Renal cortical epithelial cell (primary cell): Measurements from ENCODE around the gene SLC34A3. TPM values are rescaled to one million over a fixed set of nuclear protein-coding genes. Genes with fewer than 3 reads are reported as not detected.

ENCODE experiments used
- DNase-seq: peaks from one replicate; pipeline ENCODE4 v3.0.0-alpha.2; 2011; ENCODE audit warnings: low read depth
- total RNA-seq: library from RNA; depleted of rRNA; stranded (reverse); fragments of >200 nt; gene quantifications from 2 replicates; pipeline ENCODE4 v1.2.3, GENCODE V29; 2014

The SLC34A3 gene
- not detected in 2 replicates for total RNA-seq

DNA sequence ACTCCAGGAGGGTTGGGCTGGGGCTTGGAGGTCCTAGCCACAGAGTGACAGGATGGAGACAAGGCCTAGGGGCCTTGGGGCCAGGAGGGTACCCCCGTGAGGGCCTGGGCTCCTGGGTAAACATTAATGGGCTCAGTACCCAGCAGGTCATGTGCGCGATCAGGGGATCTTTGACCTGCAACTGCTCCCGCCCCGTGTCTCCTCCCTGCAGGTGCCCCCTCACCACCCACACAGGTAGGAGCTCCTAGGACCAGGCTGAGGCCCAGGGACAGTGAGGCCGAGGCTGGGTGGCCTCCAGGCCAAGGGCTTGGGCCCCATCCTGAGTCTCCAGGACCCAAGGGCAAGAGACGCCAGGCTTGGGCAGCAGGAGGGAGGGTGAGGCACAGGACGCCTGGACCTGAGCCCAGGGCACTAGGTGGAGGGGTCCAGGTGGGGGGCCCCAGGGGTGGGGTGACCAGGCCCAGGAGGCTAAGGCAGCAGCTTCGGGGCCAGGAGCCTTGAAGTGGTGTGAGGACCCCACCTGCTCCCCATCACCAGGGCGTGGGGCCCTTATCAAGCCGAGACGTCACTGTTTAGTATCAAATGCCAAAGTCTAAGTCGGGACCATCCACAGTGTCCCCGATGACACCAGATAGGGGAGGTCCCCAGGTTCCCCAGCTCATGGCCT lies at the start of gene SLC34A3:
Gene SLC34A3, plus strand, starts transcription at position 197 of the 667 bp plus-strand sequence. CDS start 802 bp downstream, outside the sequence.
- no peak for DNase-seq

DNA sequence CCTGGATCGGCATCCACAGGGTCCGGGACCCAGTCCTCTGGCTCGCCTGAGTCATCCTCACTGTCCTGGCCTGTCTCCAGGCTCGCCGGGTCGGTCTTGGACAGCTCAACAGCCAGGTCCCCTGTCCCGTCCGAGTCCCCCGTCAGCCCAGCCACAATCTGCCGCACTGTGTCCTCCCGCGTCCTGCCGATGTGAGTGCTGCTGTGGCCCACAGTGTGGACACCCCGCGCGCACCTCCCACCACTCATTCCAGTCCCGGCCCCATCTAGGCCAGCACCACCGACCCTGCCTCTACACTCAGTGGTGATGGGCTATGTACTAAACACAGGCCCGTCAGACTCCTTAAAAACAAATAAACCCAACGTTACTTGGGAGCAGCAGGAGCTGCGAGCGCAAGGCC lies 49.0 kb upstream of the SLC34A3 start:
- no peak for DNase-seq

DNA sequence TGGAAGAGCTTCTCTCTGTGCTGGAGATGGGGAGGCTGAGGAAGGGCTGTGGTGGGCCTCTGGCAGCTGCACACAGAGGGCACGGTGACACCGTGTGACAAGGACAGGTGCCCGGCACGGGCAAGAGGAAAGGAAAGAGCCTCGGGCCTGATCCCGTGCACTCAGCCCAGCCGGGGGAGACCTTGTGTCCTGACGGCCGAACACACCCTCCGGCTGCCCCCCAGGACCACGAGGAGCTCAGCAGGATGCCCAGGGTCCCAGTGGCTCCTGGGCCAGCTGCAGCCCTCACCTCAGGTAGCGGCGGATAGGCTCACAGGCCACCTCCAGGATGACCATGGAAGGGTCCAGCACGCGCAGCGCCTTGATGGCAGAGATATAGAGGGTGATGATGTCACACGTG lies 47.9 kb upstream of the SLC34A3 start:
- DNase-seq = no peak

DNA sequence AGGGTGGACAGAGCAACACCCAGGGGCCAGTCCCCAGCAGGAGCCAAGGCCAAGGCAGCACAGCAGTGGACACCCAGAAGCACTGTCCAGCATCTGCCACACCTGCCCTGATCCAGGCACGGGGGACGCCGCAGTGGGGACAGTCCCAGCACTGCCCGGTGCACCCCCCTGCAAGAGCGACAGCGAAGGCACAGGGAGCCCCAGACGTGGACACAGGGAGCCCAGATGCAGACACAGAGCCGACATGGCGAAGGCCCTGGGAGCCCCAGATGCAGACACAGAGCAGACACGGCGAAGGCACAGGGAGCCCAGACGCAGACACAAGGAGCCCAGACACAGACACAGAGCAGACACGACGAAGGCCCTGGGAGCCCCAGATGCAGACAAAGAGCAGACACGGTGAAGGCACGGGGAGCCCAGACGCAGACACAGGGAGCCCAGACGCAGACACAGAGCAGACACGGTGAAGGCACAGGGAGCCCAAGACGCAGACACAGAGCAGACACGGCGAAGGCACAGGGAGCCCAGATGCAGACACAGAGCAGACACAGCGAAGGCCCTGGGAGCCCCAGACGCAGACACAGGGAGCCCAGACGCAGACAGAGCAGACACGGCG lies 46.6 kb upstream of the SLC34A3 start:
- DNase-seq = no peak

DNA sequence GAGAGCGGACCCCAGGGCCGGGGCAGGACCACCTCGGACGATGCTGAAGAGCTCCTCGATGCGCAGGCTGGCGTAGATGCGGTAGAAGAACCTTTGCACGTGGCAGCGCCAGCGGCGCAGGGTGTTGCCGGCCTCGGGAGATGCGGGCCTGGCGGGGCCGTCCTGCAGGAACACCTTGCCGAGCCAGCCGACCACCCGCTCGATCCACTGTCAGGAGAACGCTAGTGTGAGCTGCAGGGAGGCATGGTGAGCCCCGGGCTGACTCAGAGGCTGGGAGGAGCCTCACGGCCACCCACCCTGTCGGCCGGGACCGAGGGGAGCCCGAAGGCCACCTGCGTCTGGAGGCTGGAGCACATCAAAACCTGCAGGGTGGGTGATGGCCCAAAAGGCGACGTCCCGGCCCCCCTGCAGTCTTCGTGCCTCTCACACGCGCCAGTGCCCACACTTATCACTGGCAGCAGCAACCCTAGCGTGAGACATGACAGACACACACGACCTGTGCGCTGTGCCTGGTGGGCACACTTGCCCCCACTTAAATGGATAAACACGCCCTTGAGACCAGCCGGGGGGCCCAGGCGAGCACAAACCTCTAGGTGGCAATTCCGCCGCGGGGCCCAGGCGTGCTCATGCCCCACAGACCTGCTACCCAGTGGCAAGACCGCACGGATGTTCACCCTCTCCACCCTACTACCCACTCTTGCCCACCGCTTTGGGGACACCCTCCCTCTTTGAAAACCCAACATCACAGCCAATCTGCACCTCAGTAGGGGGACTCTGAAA lies 45.6 kb upstream of the SLC34A3 start:
- DNase-seq = no peak

DNA sequence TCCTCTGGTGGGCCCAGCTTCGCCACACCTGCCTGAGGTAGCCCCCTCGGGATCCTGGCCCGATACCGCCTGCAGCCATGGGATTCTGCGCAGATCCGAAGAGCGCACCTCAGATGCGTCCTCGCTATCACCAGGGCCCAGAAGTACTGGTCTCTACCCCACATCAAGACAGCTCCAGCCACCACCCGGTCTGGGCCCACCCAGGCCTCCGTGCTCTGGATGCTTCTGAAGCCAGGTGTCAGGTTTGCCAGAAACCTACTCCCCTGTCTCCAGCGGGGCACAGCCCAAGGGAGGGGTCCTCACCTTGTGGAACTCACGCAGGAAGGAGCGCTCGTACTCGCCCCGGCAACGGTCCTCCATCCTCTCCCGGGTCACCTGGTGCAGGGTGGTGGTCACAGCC lies 44.8 kb upstream of the SLC34A3 start:
- DNase-seq = no peak

DNA sequence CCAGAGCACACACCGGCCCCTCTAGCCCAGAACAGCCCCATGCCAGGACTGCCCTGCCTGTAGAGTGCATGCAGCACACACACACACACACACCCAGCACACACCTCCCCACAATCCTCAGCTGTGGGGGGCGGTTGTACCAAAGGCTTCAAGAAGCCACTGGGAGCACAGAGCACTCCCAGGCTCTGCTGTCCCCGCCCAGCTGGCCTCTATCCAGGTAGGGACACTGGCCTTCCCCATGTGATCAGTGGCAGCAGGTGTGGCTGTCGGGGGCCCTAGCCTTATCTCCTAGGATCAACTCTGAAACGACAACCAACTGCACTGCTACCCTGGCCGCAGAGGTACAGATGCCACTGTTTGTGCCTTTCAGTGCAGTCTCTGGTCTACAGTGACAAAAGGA lies 44.3 kb upstream of the SLC34A3 start:
- DNase-seq = no peak

DNA sequence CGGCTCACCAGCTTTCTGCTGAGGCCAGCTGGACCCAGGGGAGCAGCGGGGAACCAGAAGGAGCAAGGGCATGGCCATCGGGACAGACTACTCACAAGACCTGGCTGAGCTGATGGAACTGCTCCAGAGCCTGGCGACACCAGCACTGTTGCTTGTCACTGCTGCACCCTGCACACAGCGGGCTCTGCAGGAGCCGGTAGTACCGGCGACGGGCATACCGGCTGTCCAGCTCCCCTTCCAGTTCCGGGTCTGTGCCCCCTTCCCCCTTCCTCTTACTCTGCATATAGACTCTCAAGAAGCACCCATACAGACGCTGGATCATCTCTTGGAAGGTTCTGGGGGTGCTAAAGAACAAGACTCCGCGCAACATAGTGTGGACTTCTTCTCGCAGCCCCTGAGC lies 43.3 kb upstream of the SLC34A3 start:
- DNase-seq = no peak

DNA sequence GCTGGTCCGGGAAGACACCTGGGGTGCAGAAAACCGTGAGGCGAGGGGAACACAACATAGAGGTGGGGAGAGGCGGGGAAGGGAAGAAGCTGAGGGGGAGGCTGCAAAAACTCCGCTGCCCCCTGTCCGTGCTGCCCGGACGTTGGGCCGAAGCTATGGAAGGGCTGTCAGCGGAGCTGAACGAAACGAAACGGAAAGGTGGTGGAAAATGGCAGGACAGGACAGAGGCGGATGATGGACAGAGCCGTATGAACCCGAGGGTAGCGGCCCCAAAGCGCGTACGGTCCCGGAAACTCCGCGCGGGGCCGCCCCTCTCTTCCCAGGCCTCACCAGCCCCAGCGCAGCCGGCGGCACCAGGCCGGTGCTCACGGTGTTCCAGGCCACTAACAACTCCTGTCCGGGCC lies 42.6 kb upstream of the SLC34A3 start:
- no peak for DNase-seq

DNA sequence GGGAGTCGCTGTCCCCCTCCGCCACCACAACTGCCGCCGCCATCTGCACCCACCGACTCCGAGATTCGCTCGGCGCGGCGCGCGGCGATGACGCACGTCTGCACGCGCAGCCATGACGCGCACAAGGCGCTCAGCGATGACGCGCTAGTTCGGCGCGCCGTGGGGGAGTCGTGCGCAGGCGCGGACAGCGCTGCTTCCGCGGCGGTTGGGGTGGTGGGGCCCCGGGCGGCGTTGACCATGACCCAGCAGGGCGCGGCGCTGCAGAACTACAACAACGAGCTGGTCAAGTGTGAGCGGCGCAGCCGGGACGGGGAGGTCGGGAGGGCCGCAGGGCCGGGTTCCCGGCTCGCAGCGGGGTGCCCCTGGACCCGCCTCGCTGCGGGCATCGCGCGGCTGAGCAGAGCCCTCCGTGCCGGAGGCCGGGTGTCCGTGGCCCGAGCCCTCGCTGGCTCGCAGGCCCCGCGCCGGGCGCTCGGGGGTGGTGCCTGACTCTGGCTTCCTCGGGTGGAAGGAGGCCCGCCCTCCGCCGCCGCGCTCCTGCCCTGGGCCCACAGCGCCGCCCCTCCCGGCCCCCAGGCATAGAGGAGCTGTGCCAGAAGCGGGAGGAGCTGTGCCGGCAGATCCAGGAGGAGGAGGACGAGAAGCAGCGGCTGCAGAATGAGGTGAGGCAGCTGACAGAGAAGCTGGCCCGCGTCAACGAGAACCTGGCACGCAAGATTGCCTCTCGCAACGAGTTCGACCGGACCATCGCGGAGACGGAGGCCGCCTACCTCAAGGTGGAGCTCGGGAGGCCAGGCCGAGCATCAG lies 42.0 kb upstream of the SLC34A3 start, which contains the start of the genes ANAPC2 and SSNA1:
Gene ANAPC2, minus strand, starts transcription at position 71 of the 807 bp plus-strand sequence. Its CDS starts 28 bp downstream, at position 43.
Gene SSNA1, plus strand, starts transcription at position 187 of the 807 bp plus-strand sequence. Its CDS starts 51 bp downstream, at position 238.
- peak; percentile 79 for DNase-seq

DNA sequence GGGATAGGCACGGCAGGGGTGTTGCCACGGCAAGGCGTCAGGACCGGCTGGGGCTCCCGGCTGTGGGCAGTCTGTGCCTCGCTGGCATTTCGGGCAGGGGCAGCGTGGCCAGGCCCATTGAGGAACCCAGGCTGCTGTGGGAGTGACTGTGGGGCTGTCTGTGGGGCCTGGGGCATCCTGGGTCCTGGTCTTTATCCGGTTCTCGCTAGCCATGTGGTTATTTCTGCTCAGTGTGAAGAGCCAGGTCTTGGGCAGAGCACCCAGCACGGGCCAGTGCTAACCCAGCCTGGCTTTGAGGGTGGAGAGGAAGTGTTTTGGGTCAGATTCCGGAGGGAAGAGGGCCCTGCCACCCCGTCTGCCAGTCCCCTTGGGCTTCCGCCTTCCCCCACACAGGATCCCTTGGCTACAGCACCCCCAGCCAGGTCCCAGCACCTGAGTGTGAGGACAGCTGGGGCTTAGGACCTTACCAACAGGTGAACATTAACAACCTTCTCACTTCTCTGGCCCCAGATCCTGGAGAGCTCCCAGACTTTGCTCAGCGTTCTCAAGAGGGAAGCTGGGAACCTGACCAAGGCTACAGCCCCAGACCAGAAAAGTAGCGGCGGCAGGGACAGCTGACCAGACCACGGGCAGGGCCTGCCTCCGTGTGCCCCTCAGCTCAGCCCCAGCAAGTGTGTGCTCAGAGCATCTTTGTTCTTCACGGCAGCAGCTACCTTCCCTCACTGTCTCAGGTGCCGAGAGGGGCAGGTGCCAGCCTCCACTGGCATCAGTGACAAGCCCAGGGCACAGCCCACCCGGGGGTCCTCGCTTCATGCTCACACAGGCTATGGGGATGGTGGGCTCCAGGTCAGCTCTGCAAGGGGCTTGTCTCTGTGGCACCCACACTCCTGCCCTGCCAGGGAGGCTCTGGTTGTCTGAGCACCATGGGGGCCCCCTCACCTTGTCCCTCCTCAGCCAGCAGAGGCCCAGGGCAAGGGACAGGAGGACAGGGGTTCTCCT lies 41.1 kb upstream of the SLC34A3 start:
- DNase-seq = no peak

DNA sequence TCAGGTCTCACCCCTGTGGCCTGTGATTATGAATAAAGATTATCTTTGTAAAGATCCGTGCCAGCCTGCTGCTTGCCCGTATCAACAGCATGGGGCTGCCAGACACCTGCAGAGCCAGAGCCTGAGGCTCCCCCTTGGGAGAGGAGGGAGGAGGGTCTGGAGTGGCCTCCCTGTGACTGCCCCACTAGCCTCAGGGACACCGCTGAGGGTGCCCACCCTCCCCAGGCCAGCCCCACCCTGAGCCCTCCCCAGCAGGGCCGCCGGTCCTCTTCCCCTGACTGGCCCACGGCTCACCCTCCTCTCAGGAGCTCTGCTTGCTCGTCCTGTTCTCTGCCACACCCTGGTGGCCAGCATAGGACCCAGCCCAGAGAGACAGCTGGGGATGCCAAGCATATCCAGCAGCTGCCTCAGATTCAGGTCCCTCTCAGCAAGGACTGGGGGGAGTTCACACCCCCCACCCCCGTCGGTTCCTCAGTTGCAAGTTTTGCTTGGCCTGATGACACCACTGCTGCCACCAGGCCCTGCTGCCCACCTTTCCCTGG lies 40.3 kb upstream of the SLC34A3 start:
- no peak for DNase-seq

DNA sequence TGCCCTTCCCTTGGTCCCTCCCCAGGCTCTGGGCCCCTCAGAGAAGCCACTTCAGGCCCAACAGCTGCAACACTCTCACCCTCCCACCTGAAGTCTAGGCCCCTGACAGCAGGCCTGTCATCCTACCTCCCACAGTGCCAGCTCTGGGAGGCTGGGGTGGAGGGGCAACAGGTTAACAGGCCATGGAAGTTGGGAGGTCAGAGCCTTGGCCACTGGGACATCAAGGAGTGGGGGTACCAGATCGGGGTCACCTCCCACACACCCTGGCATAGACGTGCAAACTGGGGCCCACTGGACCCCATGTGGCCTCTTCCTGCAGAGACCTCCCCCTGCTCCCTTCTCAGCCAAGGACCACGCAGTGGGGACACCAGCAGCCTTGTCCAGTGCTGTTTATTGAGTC lies 39.5 kb upstream of the SLC34A3 start:
- DNase-seq = no peak

DNA sequence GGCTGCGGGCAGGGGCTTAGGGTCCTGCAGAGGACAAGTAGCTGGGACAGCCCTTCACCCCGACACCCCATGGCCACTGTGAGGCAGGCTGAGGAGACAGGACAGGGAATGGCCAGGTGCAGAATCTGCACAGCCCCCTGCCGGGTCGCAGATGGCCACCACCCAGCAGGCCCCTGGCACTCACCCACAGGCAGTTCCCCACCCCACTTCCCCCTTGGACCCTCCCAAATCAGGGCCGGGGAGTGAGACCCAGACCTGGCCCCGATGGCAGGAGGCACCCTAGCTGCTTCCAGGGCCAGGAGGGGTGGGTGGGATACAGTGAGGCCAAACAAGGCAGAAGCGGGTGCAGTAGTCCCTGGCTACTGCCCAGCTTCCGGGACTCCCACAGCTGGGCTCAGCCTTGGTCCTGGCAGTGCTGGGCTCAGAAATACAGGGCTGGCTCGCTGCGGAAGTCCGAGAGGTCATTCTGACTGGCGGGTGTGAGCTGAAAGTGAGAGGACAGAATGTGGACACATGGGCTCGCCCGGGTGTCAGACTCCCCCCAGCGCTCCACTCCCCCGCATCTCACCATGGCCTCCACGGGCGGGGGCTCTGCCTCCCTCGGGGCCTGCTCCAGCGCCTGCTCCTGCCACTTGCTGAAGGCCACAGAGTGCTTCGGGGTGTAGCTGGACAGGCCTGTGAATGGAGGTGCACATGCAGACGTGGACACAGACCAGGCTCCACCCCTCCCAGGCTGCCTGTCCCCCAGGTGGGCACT lies 38.8 kb upstream of the SLC34A3 start:
- no peak for DNase-seq

DNA sequence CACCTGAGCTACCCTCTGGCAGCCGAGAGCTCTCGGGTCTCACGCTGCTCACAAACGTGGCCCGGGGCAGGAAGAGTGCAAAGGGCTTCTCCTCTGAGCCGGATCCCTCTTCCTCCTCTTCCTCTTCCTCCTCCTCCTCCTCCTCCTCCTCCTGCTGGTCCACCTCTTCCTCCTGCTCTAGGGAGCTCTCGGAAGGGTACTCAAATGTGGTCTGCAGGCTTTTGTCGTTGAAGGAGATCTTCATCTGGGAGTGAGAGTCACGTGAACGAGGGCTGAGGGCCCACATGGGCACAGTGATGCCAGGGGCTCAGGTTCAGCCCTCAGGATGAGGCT lies 38.3 kb upstream of the SLC34A3 start:
- no peak for DNase-seq

DNA sequence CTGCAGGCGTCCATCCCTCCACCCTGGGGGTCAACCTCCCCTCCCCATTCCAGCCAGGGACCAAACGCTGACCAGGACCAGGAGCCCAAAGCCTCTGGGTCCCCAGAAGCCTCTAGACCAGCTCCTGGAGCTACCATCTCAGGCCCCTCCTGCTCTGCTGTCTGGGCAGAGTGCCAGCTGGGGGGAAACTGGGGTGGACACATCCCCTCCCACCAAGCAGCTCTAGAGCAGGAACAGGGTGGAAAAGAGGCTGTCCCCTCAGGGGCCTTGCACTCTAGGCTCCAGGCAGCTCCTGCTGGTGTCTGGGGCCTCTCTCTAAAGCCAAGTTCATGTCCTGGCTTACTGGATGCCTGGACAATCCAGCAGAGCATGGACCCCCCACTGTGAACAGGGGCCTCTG lies 37.8 kb upstream of the SLC34A3 start:
- DNase-seq = no peak

DNA sequence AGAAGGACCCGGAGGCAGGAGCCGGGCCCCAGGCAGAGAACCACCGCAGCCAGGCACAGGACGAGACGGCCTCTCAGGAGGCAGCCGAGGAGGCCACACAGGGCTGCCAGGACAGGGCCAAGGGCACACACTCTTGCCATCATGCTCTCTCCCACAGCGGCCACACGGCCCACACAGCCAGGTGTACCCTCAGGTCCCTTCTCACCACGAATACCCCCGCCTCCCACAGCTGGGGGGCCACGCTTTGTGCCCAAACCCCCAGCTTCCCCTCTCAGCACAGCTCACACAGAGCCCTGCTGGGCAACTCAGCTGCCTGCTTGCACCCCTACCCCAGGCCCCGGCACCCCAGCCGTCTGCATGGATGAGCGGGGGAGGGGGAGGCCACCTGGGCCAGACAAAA lies 36.9 kb upstream of the SLC34A3 start:
- no peak for DNase-seq

DNA sequence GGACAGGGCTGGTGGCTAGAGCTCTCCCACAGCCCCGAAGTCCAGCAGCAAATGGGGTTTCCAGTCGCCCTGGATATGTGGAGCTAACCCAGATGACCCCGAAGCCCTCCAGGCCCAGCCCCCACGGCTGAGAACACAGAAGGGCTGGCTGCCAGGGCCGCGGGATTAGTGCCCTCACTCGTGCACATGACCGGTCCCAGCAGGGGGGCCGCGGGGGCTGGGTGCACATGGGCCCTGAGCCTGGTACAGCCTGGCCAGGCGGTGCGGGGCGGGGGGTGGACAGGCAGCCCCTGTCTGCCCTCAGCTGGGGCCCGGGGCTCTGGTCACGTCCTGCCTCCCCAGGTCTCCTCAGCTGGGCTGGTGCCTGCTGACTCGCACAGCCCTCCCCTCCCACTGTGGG lies 36.3 kb upstream of the SLC34A3 start:
- DNase-seq = no peak

DNA sequence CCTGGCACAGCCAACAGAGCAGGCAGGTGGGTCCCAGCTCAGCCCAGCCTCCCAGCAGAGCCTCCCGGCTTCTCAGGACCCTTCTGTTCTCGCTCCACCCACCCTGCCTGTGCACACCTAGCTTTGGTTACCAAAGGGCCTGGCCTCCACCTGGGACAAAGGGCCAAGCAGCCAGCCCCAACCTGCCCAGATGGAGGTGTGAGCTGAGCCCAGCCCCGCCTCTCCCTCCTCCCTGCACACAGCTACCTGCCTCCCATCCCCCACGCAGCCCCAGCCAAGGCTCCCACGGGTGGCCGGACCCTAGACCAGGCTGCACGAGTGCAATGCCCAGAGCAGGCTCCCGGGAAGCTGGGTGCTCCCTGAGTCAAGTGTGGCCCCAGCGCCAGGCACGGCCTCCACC lies 35.8 kb upstream of the SLC34A3 start:
- DNase-seq = no peak
